Measurements from ENCODE around the gene C1QTNF6. TPM values are rescaled to one million over a fixed set of nuclear protein-coding genes. Genes with fewer than 3 reads are reported as not detected.

Gene C1QTNF6
- total and polyA plus RNA-seq, 2 donors (not counting 1 experiment from before 2014, with no cell fraction given), result 3.5 to 7.4 TPM

GRCh38 chr22:37211075-37211865 lies 23.2 kb upstream of the C1QTNF6 start:
- no peaks in the 10 kb centered on the region for H3K9me3 ChIP-seq (ENCODE audit: control insufficient read depth, insufficient read depth, low read depth, low read length)
- TF ChIP-seq CTCF (conservative IDR thresholded peaks at IDR 0.05 in 1 of 2, IDR thresholded peaks at IDR 0.05 in 1 of 2; ENCODE audit: low read depth in 1 of 2, low read length in 2 of 2) (no peak), EZH2 (IDR thresholded peaks at IDR 0.05; ENCODE audit: low read length, missing control alignments) (no peak)
- peaks cover 27% of the 10 kb centered on the region for H3K27me3 ChIP-seq (ENCODE audit: control insufficient read depth, insufficient read depth, low read length)
- no peaks in the 10 kb centered on the region for H3K79me2 ChIP-seq (ENCODE audit: control insufficient read depth, insufficient read depth, low read length)
- no peak for DNase-seq (ENCODE audit: low read depth in 2 of 2)
- no peak overlapping the region for H3K4me3 ChIP-seq (replicated peaks in 1 of 4; ENCODE audit: control extremely low read depth in 1 of 4, insufficient read depth in 1 of 4, low read depth in 3 of 4, low read length in 4 of 4)
- no peak overlapping the region for H3K27ac ChIP-seq (ENCODE audit: insufficient read depth, low read length)
- H3K4me1 ChIP-seq (ENCODE audit: control insufficient read depth, extremely low read depth, insufficient read depth, low read length), result peaks cover 2% of the 10 kb centered on the region
- H3K9ac ChIP-seq (ENCODE audit: insufficient read depth, low read length), result no peak overlapping the region
- no peaks in the 10 kb centered on the region for H4K20me1 ChIP-seq (ENCODE audit: control insufficient read depth, extremely low read depth, insufficient read depth, low read length)
- no peak overlapping the region for H2AFZ ChIP-seq (ENCODE audit: low read length)
- no peak overlapping the region for H3K4me2 ChIP-seq (ENCODE audit: extremely low read depth, insufficient read depth, low read length)
- no peaks in the 10 kb centered on the region for H3K36me3 ChIP-seq (ENCODE audit: control insufficient read depth, insufficient read depth, low read length)

- DNase-seq (ENCODE audit: low read depth in 2 of 2), result no peak
- TF ChIP-seq CTCF (conservative IDR thresholded peaks at IDR 0.05 in 1 of 2, IDR thresholded peaks at IDR 0.05 in 1 of 2; ENCODE audit: low read depth in 1 of 2, low read length in 2 of 2) (no peak), EZH2 (IDR thresholded peaks at IDR 0.05; ENCODE audit: low read length, missing control alignments) (no peak)
- Histone ChIP-seq H3K9ac (ENCODE audit: insufficient read depth, low read length) (no peak overlapping the region), H3K9me3 (ENCODE audit: control insufficient read depth, insufficient read depth, low read depth, low read length) (no peaks in the 10 kb centered on the region), H4K20me1 (ENCODE audit: control insufficient read depth, extremely low read depth, insufficient read depth, low read length) (no peaks in the 10 kb centered on the region), H3K4me3 (replicated peaks in 1 of 4; ENCODE audit: control extremely low read depth in 1 of 4, insufficient read depth in 1 of 4, low read depth in 3 of 4, low read length in 4 of 4) (no peak overlapping the region), H3K4me2 (ENCODE audit: extremely low read depth, insufficient read depth, low read length) (no peak overlapping the region), H3K36me3 (ENCODE audit: control insufficient read depth, insufficient read depth, low read length) (no peaks in the 10 kb centered on the region), H3K4me1 (ENCODE audit: control insufficient read depth, extremely low read depth, insufficient read depth, low read length) (peaks cover 2% of the 10 kb centered on the region), H3K27me3 (ENCODE audit: control insufficient read depth, insufficient read depth, low read length) (peaks cover 27% of the 10 kb centered on the region), H3K79me2 (ENCODE audit: control insufficient read depth, insufficient read depth, low read length) (no peaks in the 10 kb centered on the region), H2AFZ (ENCODE audit: low read length) (no peak overlapping the region), H3K27ac (ENCODE audit: insufficient read depth, low read length) (no peak overlapping the region)
Observed at GRCh38 chr22:37210041-37210803, 22.2 kb upstream of the C1QTNF6 start.

GRCh38 chr22:37209140-37209845 lies 21.2 kb upstream of the C1QTNF6 start:
- Histone ChIP-seq H3K9me3 (ENCODE audit: control insufficient read depth, insufficient read depth, low read depth, low read length) (no peaks in the 10 kb centered on the region), H3K9ac (ENCODE audit: insufficient read depth, low read length) (no peak overlapping the region), H3K4me3 (replicated peaks in 1 of 4; ENCODE audit: control extremely low read depth in 1 of 4, insufficient read depth in 1 of 4, low read depth in 3 of 4, low read length in 4 of 4) (no peak overlapping the region), H3K4me2 (ENCODE audit: extremely low read depth, insufficient read depth, low read length) (no peak overlapping the region), H3K79me2 (ENCODE audit: control insufficient read depth, insufficient read depth, low read length) (no peaks in the 10 kb centered on the region), H3K27ac (ENCODE audit: insufficient read depth, low read length) (no peak overlapping the region), H3K36me3 (ENCODE audit: control insufficient read depth, insufficient read depth, low read length) (no peaks in the 10 kb centered on the region), H3K27me3 (ENCODE audit: control insufficient read depth, insufficient read depth, low read length) (peaks cover 27% of the 10 kb centered on the region), H2AFZ (ENCODE audit: low read length) (no peak overlapping the region), H4K20me1 (ENCODE audit: control insufficient read depth, extremely low read depth, insufficient read depth, low read length) (no peaks in the 10 kb centered on the region), H3K4me1 (ENCODE audit: control insufficient read depth, extremely low read depth, insufficient read depth, low read length) (peaks cover 2% of the 10 kb centered on the region)
- TF ChIP-seq CTCF (conservative IDR thresholded peaks at IDR 0.05 in 1 of 2, IDR thresholded peaks at IDR 0.05 in 1 of 2; ENCODE audit: low read depth in 1 of 2, low read length in 2 of 2) (no peak), EZH2 (IDR thresholded peaks at IDR 0.05; ENCODE audit: low read length, missing control alignments) (no peak)
- no peak for DNase-seq (ENCODE audit: low read depth in 2 of 2)

Measured in fibroblast of lung (primary cell).